Endothelial cell of umbilical vein (primary cell): ENCODE data around the gene SPDEF. TPM values are rescaled to one million over a fixed set of nuclear protein-coding genes. Genes with fewer than 3 reads are reported as not detected.

Experiments used
- BruUV-seq: library from RNA; stranded (reverse); fragments of 400-500 nt; replicated peaks from 2 replicates; lab custom pipeline; 2021; lab: Mats Ljungman, UMichigan
- CTCF ChIA-PET: fragments of 300-600, 350-600 bp; sonication (Branson Sonifier 250); formaldehyde crosslinking; loops from one replicate; lab custom pipeline; 2021; ENCODE audit warnings: antibody characterized with exemption, inconsistent platforms; lab: Charles Lee
- POLR2A ChIA-PET: fragments of 300-600, 350-600 bp; sonication (Branson Sonifier 250); formaldehyde crosslinking; loops from one replicate; lab custom pipeline; 2021; ENCODE audit warnings: antibody characterized with exemption, inconsistent platforms; lab: Charles Lee
- DNase-seq: peaks from one replicate; pipeline ENCODE4 v3.0.0-alpha.2; 2011; ENCODE audit warnings: low read depth, low spot score
- FAIRE-seq: peaks from 2 replicates; lab custom pipeline; 2011; peaks lifted over from hg19 to GRCh38; lab: Jason Lieb, UNC
- H2AFZ ChIP-seq: 2 replicates; pipeline ENCODE4 v1.6.0; 2012; ENCODE audit warnings: low read depth, low read length, control low read depth, inconsistent platforms
- H3K27ac ChIP-seq: 2 replicates; pipeline ENCODE4 v1.5.1; 2011; ENCODE audit warnings: low read depth, mild to moderate bottlenecking, control low read depth, low read length, moderate library complexity; ENCODE audit not compliant: insufficient read depth
- H3K27me3 ChIP-seq, 2 experiments: 2 replicates each; pipeline versions ENCODE4 v1.6.0 to v1.6.1; 2011; ENCODE audit warnings: low read length in 2 of 2, mixed read lengths in 1 of 2; ENCODE audit not compliant: control insufficient read depth in 2 of 2, insufficient read depth in 2 of 2
- H3K36me3 ChIP-seq, 2 experiments: 2 replicates in 1 of 2; 3 replicates in 1 of 2; pipeline ENCODE4 v1.5.1; 2011; ENCODE audit warnings: low read length in 2 of 2, mild to moderate bottlenecking in 1 of 2, moderate library complexity in 1 of 2; ENCODE audit not compliant: control insufficient read depth in 2 of 2, insufficient read depth in 2 of 2; ENCODE audit errors: extremely low read depth in 1 of 2
- H3K4me1 ChIP-seq: 3 replicates; pipeline ENCODE4 v1.5.1; 2011; ENCODE audit warnings: mild to moderate bottlenecking, low read length; ENCODE audit not compliant: control insufficient read depth, insufficient read depth; ENCODE audit errors: extremely low read depth
- H3K4me2 ChIP-seq: 2 replicates; pipeline ENCODE4 v1.6.1; 2011; ENCODE audit warnings: low read length, control low read depth, mixed read lengths; ENCODE audit not compliant: insufficient read depth
- H3K4me3 ChIP-seq, 3 experiments: fragments of 200-600 bp in 1 of 3; sonication (generic), shearing (Covaris generic) in 1 of 3; replicated peaks in 1 of 3; 2 replicates each; pipeline ENCODE4 v1.5.1; 2011 to 2016; ENCODE audit warnings: control low read depth in 3 of 3, low read length in 3 of 3, mild to moderate bottlenecking in 2 of 3, inconsistent platforms in 1 of 3, low read depth in 1 of 3, moderate library complexity in 1 of 3; ENCODE audit not compliant: insufficient read depth in 1 of 3
- H3K79me2 ChIP-seq: 2 replicates; pipeline ENCODE4 v1.6.0; 2012; ENCODE audit warnings: low read length, inconsistent platforms; ENCODE audit not compliant: control insufficient read depth, insufficient read depth
- H3K9ac ChIP-seq: replicated peaks from 2 replicates; pipeline ENCODE3; 2011; ENCODE audit warnings: low read length, control low read depth; ENCODE audit not compliant: insufficient read depth; ENCODE audit errors: extremely low read depth
- H3K9me1 ChIP-seq: replicated peaks from 3 replicates; pipeline ENCODE4 v1.6.0; 2011; ENCODE audit warnings: mild to moderate bottlenecking, low read length; ENCODE audit not compliant: control insufficient read depth, insufficient read depth; ENCODE audit errors: extremely low read depth
- H3K9me3 ChIP-seq: replicated peaks from 2 replicates; pipeline ENCODE4 v1.5.1; 2012; ENCODE audit warnings: low read length, inconsistent platforms; ENCODE audit not compliant: control insufficient read depth, insufficient read depth
- H4K20me1 ChIP-seq: replicated peaks from 2 replicates; pipeline ENCODE3; 2011; ENCODE audit warnings: mild to moderate bottlenecking, low read length; ENCODE audit not compliant: control insufficient read depth, insufficient read depth; ENCODE audit errors: extremely low read depth
- CTCF ChIP-seq, 2 donors: IDR thresholded peaks; 1 replicate in 1 of 2; 2 replicates in 1 of 2; pipeline ENCODE4 v1.5.1; 2011; ENCODE audit warnings: low read length in 2 of 2, mild to moderate bottlenecking in 2 of 2, moderate library complexity in 2 of 2, control low read depth in 1 of 2, inconsistent platforms in 1 of 2, low read depth in 1 of 2; ENCODE audit not compliant: insufficient read depth in 1 of 2; ENCODE audit errors: extremely low read depth in 1 of 2
- EZH2 ChIP-seq: IDR thresholded peaks from 2 replicates; pipeline ENCODE4 v1.6.1; 2012; ENCODE audit warnings: borderline replicate concordance, low read depth, mild to moderate bottlenecking, moderate library complexity, low read length, inconsistent platforms; ENCODE audit not compliant: severe bottlenecking
- FOS ChIP-seq: IDR thresholded peaks from 2 replicates; pipeline ENCODE4 v1.6.1; 2011; ENCODE audit warnings: mild to moderate bottlenecking, low read length, moderate library complexity, borderline replicate concordance; ENCODE audit not compliant: insufficient read depth
- GATA2 ChIP-seq: IDR thresholded peaks from 2 replicates; pipeline ENCODE4 v1.7.0; 2011; ENCODE audit warnings: low read depth, mild to moderate bottlenecking, moderate library complexity, mixed read lengths, low read length; ENCODE audit not compliant: insufficient read length, insufficient read depth
- JUN ChIP-seq: IDR thresholded peaks from 2 replicates; pipeline ENCODE4 v1.6.1; 2011; ENCODE audit warnings: borderline replicate concordance, low read depth; ENCODE audit not compliant: insufficient read length, insufficient read depth
- MAX ChIP-seq: IDR thresholded peaks from 2 replicates; pipeline ENCODE4 v1.6.1; 2011; ENCODE audit not compliant: insufficient read depth, insufficient read length
- MYC ChIP-seq: IDR thresholded peaks from one replicate; pipeline ENCODE4 v1.6.1; 2011; ENCODE audit warnings: mild to moderate bottlenecking, low read depth, low read length
- POLR2A ChIP-seq: IDR thresholded peaks from 2 replicates; pipeline ENCODE4 v1.6.1; 2012; ENCODE audit warnings: low read depth, mild to moderate bottlenecking, control low read depth, low read length
- POLR2AphosphoS5 ChIP-seq: IDR thresholded peaks from 2 replicates; pipeline ENCODE4 v1.6.1; 2012; ENCODE audit warnings: low read depth, mild to moderate bottlenecking, control low read depth, low read length, moderate library complexity; ENCODE audit not compliant: insufficient read depth
- dilution Hi-C: fragments of 300-500 bp; cut with MboI; formaldehyde crosslinking; loops from one replicate; pipeline ENCODE4 v1.15.0; 2019; ENCODE audit warnings: low sequenced_read_pairs; ENCODE audit not compliant: extremely low pct_ligation_motif_present
- intact Hi-C: fragments of 100-400 bp; cut with micrococcal nuclease; formaldehyde crosslinking; loops from one replicate; pipeline ENCODE4 v1.10.0; 2022
- polyA plus RNA-seq, 4 experiments: library from polyadenylated mRNA; depleted of rRNA in 3 of 4; stranded (reverse) in 3 of 4; unstranded in 1 of 4; fragments of >200 nt; gene quantifications; 2 replicates each; pipeline versions ENCODE4 v1.2.1 to v1.2.3, GENCODE V29; 2011 to 2012; ENCODE audit warnings: missing spikeins in 1 of 4
- total RNA-seq: library from RNA; stranded (reverse); gene quantifications from 2 replicates; pipeline ENCODE4 v1.2.3, GENCODE V29; 2021

SPDEF gene
- total and polyA plus RNA-seq, 2 donors (not counting 3 experiments of a cell fraction or from before 2014, with no cell fraction given), result not detected

- intact Hi-C loops, result no loop called here
- no peak overlapping the region for H3K27ac ChIP-seq
- no peak overlapping the region for H3K4me2 ChIP-seq
- H3K36me3 ChIP-seq, result no peaks in the 10 kb centered on the region
- dilution Hi-C loops, result no loop called here
- H2AFZ ChIP-seq, result no peak overlapping the region
- no peaks in the 10 kb centered on the region for H3K27me3 ChIP-seq
- CTCF ChIA-PET, result interaction anchor here (0.9 kb wide), 1 partner anchor 75 kb away, joined by 4 read pairs; no protein-coding TSS in a partner anchor
- no peaks in the 10 kb centered on the region for H3K9me3 ChIP-seq
- no peak overlapping the region for H3K9ac ChIP-seq
- no peak overlapping the region for H3K4me3 ChIP-seq
- FAIRE-seq (no peak), DNase-seq (no peak)
- H3K9me1 ChIP-seq, result no peaks in the 10 kb centered on the region
- no TSS peak for BruUV-seq
- H3K4me1 ChIP-seq, result no peaks in the 10 kb centered on the region
- H3K79me2 ChIP-seq, result no peaks in the 10 kb centered on the region
- TF ChIP-seq MYC, result no peak
- TF ChIP-seq CTCF (IDR thresholded peaks at IDR 0.05; ENCODE audit: extremely low read depth in 1 of 2, insufficient read depth in 1 of 2, low read depth in 1 of 2, low read length in 2 of 2), result no peak
- no peak for TF ChIP-seq FOS
- no peak for TF ChIP-seq EZH2
- no peak for TF ChIP-seq JUN
- no peak for TF ChIP-seq POLR2A
- no peak for TF ChIP-seq POLR2AphosphoS5
- no peak for TF ChIP-seq GATA2
- TF ChIP-seq MAX, result no peak
- POLR2A ChIA-PET, result no interaction called here
- no peaks in the 10 kb centered on the region for H4K20me1 ChIP-seq
Measured at GRCh38 chr6:34534656-34535055, 21.5 kb downstream of the SPDEF start.
